Ovary (tissue), 3 donors: ENCODE results near the gene OR10A3.

Experiments used
- POLR2A ChIP-seq: fragments of 450-650 bp; IDR thresholded peaks from one replicate; pipeline ENCODE4 v1.6.1; 2017; ENCODE audit warnings: antibody characterized with exemption, mild to moderate bottlenecking, moderate library complexity
- TF ChIP-seq, protein P1 (sequence below), 3 donors: fragments of 450-650 bp in 2 of 3; fragments of 200-600 bp in 1 of 3; IDR thresholded peaks; one replicate each; pipeline versions ENCODE4 v1.5.1 to v1.8.0; 2016 to 2022; ENCODE audit warnings: antibody characterized with exemption in 3 of 3, mild to moderate bottlenecking in 1 of 3
- donor health status: DM: no; HTN: no; CAD: no.

DNA sequence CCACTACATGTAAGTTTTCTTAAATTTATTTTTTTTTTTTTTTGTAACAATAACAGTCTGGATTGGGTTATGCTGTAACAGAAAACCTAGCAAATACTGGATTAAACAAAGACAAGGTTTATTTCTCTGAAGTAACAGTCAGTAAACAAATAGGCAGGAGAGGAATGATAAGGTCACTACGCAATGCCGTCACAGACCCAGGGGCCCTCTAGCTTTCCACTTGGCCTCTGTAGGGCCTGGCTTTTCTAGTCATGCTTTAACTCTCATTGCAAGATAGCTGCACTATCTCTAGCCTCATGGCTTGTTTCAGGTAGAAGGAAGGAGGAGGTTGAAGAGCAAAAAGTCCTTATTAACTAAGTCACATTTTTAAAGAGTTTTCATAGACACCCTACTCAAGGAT lies 17.0 kb downstream of the OR10A3 start:
- TF ChIP-seq POLR2A = no peak
- TF ChIP-seq, protein P1, sequence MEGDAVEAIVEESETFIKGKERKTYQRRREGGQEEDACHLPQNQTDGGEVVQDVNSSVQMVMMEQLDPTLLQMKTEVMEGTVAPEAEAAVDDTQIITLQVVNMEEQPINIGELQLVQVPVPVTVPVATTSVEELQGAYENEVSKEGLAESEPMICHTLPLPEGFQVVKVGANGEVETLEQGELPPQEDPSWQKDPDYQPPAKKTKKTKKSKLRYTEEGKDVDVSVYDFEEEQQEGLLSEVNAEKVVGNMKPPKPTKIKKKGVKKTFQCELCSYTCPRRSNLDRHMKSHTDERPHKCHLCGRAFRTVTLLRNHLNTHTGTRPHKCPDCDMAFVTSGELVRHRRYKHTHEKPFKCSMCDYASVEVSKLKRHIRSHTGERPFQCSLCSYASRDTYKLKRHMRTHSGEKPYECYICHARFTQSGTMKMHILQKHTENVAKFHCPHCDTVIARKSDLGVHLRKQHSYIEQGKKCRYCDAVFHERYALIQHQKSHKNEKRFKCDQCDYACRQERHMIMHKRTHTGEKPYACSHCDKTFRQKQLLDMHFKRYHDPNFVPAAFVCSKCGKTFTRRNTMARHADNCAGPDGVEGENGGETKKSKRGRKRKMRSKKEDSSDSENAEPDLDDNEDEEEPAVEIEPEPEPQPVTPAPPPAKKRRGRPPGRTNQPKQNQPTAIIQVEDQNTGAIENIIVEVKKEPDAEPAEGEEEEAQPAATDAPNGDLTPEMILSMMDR (IDR thresholded peaks at IDR 0.05) = no peak
